Neuronal stem cell (in vitro differentiated cells): ENCODE results near the gene PIEZO2.

Experiments
- DNase-seq: peaks from one replicate; pipeline ENCODE4 v3.0.0-alpha.2; 2013; ENCODE audit warnings: low spot score
- H2AFZ ChIP-seq: one replicate; pipeline ENCODE4 v1.6.1; 2013; ENCODE audit warnings: mild to moderate bottlenecking, low read length, inconsistent platforms
- H2AK5ac ChIP-seq: 2 replicates; pipeline ENCODE4 v1.6.1; 2013; ENCODE audit warnings: low read depth, mild to moderate bottlenecking, inconsistent platforms, low read length, moderate library complexity, mixed read lengths
- H2BK120ac ChIP-seq: 2 replicates; pipeline ENCODE4 v1.6.1; 2013; ENCODE audit warnings: low read depth, mild to moderate bottlenecking, inconsistent platforms, low read length, moderate library complexity, mixed read lengths
- H2BK12ac ChIP-seq: one replicate; pipeline ENCODE4 v1.6.1; 2013; ENCODE audit warnings: low read length, inconsistent platforms
- H2BK15ac ChIP-seq: 2 replicates; pipeline ENCODE4 v1.6.1; 2013; ENCODE audit warnings: mild to moderate bottlenecking, low read length, inconsistent platforms, mixed read lengths
- H2BK5ac ChIP-seq: one replicate; pipeline ENCODE4 v1.6.1; 2013; ENCODE audit warnings: inconsistent platforms, mild to moderate bottlenecking, low read length, moderate library complexity
- H3K14ac ChIP-seq: one replicate; pipeline ENCODE4 v1.6.1; 2013; ENCODE audit warnings: low read length, inconsistent platforms
- H3K18ac ChIP-seq: 2 replicates; pipeline ENCODE4 v1.6.1; 2013; ENCODE audit warnings: low read length, inconsistent platforms
- H3K23ac ChIP-seq: 2 replicates; pipeline ENCODE4 v1.6.1; 2013; ENCODE audit warnings: low read depth, mild to moderate bottlenecking, mixed read lengths, low read length, inconsistent platforms; ENCODE audit not compliant: poor library complexity
- H3K27ac ChIP-seq: replicated peaks from 3 replicates; pipeline ENCODE4 v1.5.1; 2013; ENCODE audit warnings: low read length, inconsistent platforms
- H3K27me3 ChIP-seq, 3 experiments: 2 replicates each; pipeline ENCODE4 v1.6.1; 2013; ENCODE audit warnings: low read length in 3 of 3, mild to moderate bottlenecking in 2 of 3, inconsistent platforms in 1 of 3, low read depth in 1 of 3, mixed read lengths in 1 of 3, moderate library complexity in 1 of 3; ENCODE audit not compliant: control insufficient read depth in 3 of 3, insufficient read depth in 3 of 3
- H3K36me3 ChIP-seq, 2 donors: replicated peaks in 1 of 2; 2 replicates each; pipeline ENCODE4 v1.6.1; 2013; ENCODE audit warnings: low read length in 2 of 2; ENCODE audit not compliant: control insufficient read depth in 2 of 2, insufficient read depth in 2 of 2
- H3K4ac ChIP-seq: 2 replicates; pipeline ENCODE4 v1.6.1; 2013; ENCODE audit warnings: inconsistent platforms, mild to moderate bottlenecking, low read length, moderate library complexity
- H3K4me1 ChIP-seq, 2 donors: 1 replicate in 1 of 2; 2 replicates in 1 of 2; pipeline ENCODE4 v1.6.1; 2013; ENCODE audit warnings: low read length in 2 of 2, low read depth in 1 of 2; ENCODE audit not compliant: control insufficient read depth in 2 of 2, insufficient read depth in 1 of 2
- H3K4me2 ChIP-seq: one replicate; pipeline ENCODE4 v1.6.1; 2013; ENCODE audit warnings: mild to moderate bottlenecking, low read length, inconsistent platforms; ENCODE audit not compliant: insufficient read depth, poor library complexity, severe bottlenecking
- H3K4me3 ChIP-seq, 2 donors: 2 replicates each; pipeline ENCODE4 v1.5.1; 2013; ENCODE audit warnings: low read length in 2 of 2, mild to moderate bottlenecking in 2 of 2, inconsistent platforms in 1 of 2, moderate library complexity in 1 of 2
- H3K79me1 ChIP-seq: one replicate; pipeline ENCODE4 v1.6.1; 2013; ENCODE audit warnings: low read depth, mild to moderate bottlenecking, inconsistent platforms, low read length, moderate library complexity
- H3K9ac ChIP-seq: one replicate; pipeline ENCODE4 v1.6.1; 2013; ENCODE audit warnings: mild to moderate bottlenecking, low read depth, low read length, inconsistent platforms; ENCODE audit not compliant: poor library complexity
- H3K9me3 ChIP-seq, 2 donors: replicated peaks in 1 of 2; 2 replicates each; pipeline versions ENCODE3 to v1.6.1; 2013; ENCODE audit warnings: low read length in 2 of 2, mild to moderate bottlenecking in 2 of 2, inconsistent platforms in 1 of 2, low read depth in 1 of 2, mixed read lengths in 1 of 2, moderate library complexity in 1 of 2; ENCODE audit not compliant: control insufficient read depth in 2 of 2, insufficient read depth in 1 of 2
- H4K8ac ChIP-seq: one replicate; pipeline ENCODE4 v1.6.1; 2013; ENCODE audit warnings: low read depth, mild to moderate bottlenecking, inconsistent platforms, low read length, moderate library complexity
- H4K91ac ChIP-seq: one replicate; pipeline ENCODE4 v1.6.1; 2013; ENCODE audit warnings: low read length, low read depth, mild to moderate bottlenecking, inconsistent platforms; ENCODE audit not compliant: poor library complexity
- WGBS, 2 donors: extraction: QIAGEN DNeasy Blood & Tissue Kit; methylation state at CpG; one replicate each; pipeline ENCODE4 v1.1.7; 2013; ENCODE audit warnings: missing lambda C conversion rate in 2 of 2, mixed read lengths in 1 of 2; ENCODE audit not compliant: insufficient read length in 2 of 2, insufficient replicate concordance in 1 of 2; ENCODE audit errors: extremely low coverage in 2 of 2; 5-methylcytosine and 5-hydroxymethylcytosine counted together

PIEZO2 gene

GRCh38 chr18:10833656-10834055, 315.7 kb downstream of the PIEZO2 start:
- Histone ChIP-seq H2BK12ac (no peak overlapping the region), H4K8ac (no peak overlapping the region), H4K91ac (no peak overlapping the region), H3K4me1 (no peaks in the 10 kb centered on the region), H3K27me3 (no peaks in the 10 kb centered on the region), H3K23ac (no peak overlapping the region), H2AK5ac (no peak overlapping the region), H3K9me3 (no peaks in the 10 kb centered on the region), H3K18ac (peak overlapping the region; percentile 59), H3K27ac (no peak overlapping the region), H3K4me2 (no peak overlapping the region), H3K9ac (no peak overlapping the region), H3K4ac (no peak overlapping the region), H3K14ac (no peak overlapping the region), H2BK120ac (no peak overlapping the region), H3K79me1 (no peaks in the 10 kb centered on the region), H3K4me3 (no peak overlapping the region), H3K36me3 (no peaks in the 10 kb centered on the region), H2AFZ (no peak overlapping the region), H2BK5ac (no peak overlapping the region), H2BK15ac (no peak overlapping the region)
- WGBS, 2 donors, result no CpG with 5 or more reads among the region's 2 CpGs
- no peak for DNase-seq

- no peaks in the 10 kb centered on the region for H3K9me3 ChIP-seq
- H3K4me3 ChIP-seq, result no peak overlapping the region
- H3K9ac ChIP-seq, result no peak overlapping the region
- no peak overlapping the region for H2BK12ac ChIP-seq
- no peak overlapping the region for H3K27ac ChIP-seq
- no peak overlapping the region for H4K8ac ChIP-seq
- no peak overlapping the region for H3K4me2 ChIP-seq
- no peak for DNase-seq
- no peak overlapping the region for H2BK5ac ChIP-seq
- no peak overlapping the region for H2BK120ac ChIP-seq
- H2BK15ac ChIP-seq, result no peak overlapping the region
- no peaks in the 10 kb centered on the region for H3K27me3 ChIP-seq
- no peak overlapping the region for H4K91ac ChIP-seq
- no peak overlapping the region for H3K18ac ChIP-seq
- no CpG with 5 or more reads among the region's 2 CpGs for WGBS, 2 donors
- peaks cover 0 to 2% of the 10 kb centered on the region in 2 donors for H3K4me1 ChIP-seq
- no peak overlapping the region for H3K14ac ChIP-seq
- H2AFZ ChIP-seq, result no peak overlapping the region
- H3K36me3 ChIP-seq, result no peaks in the 10 kb centered on the region
- no peak overlapping the region for H3K23ac ChIP-seq
- no peak overlapping the region for H2AK5ac ChIP-seq
- H3K79me1 ChIP-seq, result no peaks in the 10 kb centered on the region
- H3K4ac ChIP-seq, result no peak overlapping the region
Observed at GRCh38 chr18:10826400-10826799, 323.0 kb downstream of the PIEZO2 start.

GRCh38 chr18:10822456-10822855, 326.9 kb downstream of the PIEZO2 start:
- Histone ChIP-seq H3K4me1 (peaks cover 0 to 2% of the 10 kb centered on the region in 2 donors), H4K8ac (no peak overlapping the region), H2BK120ac (no peak overlapping the region), H3K4ac (no peak overlapping the region), H4K91ac (no peak overlapping the region), H3K9me3 (peaks cover 0 to 2% of the 10 kb centered on the region in 2 donors), H3K14ac (no peak overlapping the region), H3K27ac (no peak overlapping the region), H3K4me3 (no peak overlapping the region), H3K79me1 (no peaks in the 10 kb centered on the region), H2BK5ac (no peak overlapping the region), H2BK15ac (no peak overlapping the region), H3K27me3 (no peaks in the 10 kb centered on the region), H3K23ac (no peak overlapping the region), H3K36me3 (no peaks in the 10 kb centered on the region), H2AK5ac (no peak overlapping the region), H3K4me2 (no peak overlapping the region), H2AFZ (peak overlapping the region; percentile 21), H3K18ac (no peak overlapping the region), H3K9ac (no peak overlapping the region), H2BK12ac (no peak overlapping the region)
- peak; percentile 5 for DNase-seq
- no CpG with 5 or more reads among the region's 6 CpGs for WGBS, 2 donors

- no peak overlapping the region for H3K18ac ChIP-seq
- no peak overlapping the region for H2AFZ ChIP-seq
- H4K91ac ChIP-seq, result no peak overlapping the region
- no peaks in the 10 kb centered on the region for H3K36me3 ChIP-seq
- H3K4me3 ChIP-seq, result no peak overlapping the region
- H3K4me1 ChIP-seq, result peaks cover 0 to 2% of the 10 kb centered on the region in 2 donors
- no peak overlapping the region for H2BK12ac ChIP-seq
- H3K14ac ChIP-seq, result no peak overlapping the region
- no peak overlapping the region for H3K9ac ChIP-seq
- H2BK120ac ChIP-seq, result no peak overlapping the region
- H2AK5ac ChIP-seq, result no peak overlapping the region
- no CpG with 5 or more reads among the region's 5 CpGs for WGBS, 2 donors
- H2BK5ac ChIP-seq, result no peak overlapping the region
- no peak for DNase-seq
- no peak overlapping the region for H2BK15ac ChIP-seq
- no peak overlapping the region for H3K4me2 ChIP-seq
- no peak overlapping the region for H4K8ac ChIP-seq
- H3K27ac ChIP-seq, result no peak overlapping the region
- no peak overlapping the region for H3K23ac ChIP-seq
- peaks cover 0 to 4% of the 10 kb centered on the region in 2 donors for H3K9me3 ChIP-seq
- no peaks in the 10 kb centered on the region for H3K79me1 ChIP-seq
- H3K27me3 ChIP-seq, result no peaks in the 10 kb centered on the region
- H3K4ac ChIP-seq, result no peak overlapping the region
Observed at GRCh38 chr18:10820681-10821080, 328.7 kb downstream of the PIEZO2 start.
